HEK293T (cell line): ENCODE measurements around the gene ISX.

Experiments
- ARNT ChIP-seq: fragments of 450-650 bp; IDR thresholded peaks from 2 replicates; pipeline ENCODE4 v1.6.1; 2017; ENCODE audit warnings: mild to moderate bottlenecking
- FOXA1 ChIP-seq: fragments of 450-650 bp; IDR thresholded peaks from 2 replicates; pipeline ENCODE4 v1.6.1; 2016; ENCODE audit warnings: mild to moderate bottlenecking
- FOXK2 ChIP-seq: fragments of 450-650 bp; IDR thresholded peaks from 2 replicates; pipeline ENCODE4 v1.6.1; 2016; ENCODE audit warnings: mild to moderate bottlenecking
- HDGF ChIP-seq: fragments of 450-650 bp; IDR thresholded peaks from 2 replicates; pipeline ENCODE4 v1.6.1; 2017; ENCODE audit warnings: antibody characterized with exemption, borderline replicate concordance
- TARDBP ChIP-seq: fragments of 450-650 bp; IDR thresholded peaks from 2 replicates; pipeline ENCODE4 v1.6.1; 2016

DNA sequence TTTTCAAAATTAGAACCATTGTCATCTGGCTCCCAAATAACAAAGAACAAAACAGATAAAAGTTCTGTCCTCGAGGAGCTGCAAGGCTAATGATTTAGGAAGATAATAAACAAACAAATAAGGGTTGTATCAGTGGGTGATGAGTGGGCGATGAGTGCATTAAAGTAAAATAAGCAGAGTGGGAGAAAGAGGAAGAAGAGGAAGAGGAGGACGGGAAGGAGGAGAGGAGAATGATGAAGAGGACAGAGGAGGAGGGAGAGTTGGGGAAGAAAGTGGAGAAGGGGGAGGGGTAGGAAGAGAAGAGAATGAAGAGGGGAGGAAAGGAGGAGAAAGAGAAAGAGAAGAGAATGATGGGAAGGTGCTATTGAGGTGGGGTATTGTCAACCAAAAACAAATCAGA lies 33.4 kb upstream of the ISX start:
- no peak for TF ChIP-seq ARNT
- no peak for TF ChIP-seq TARDBP
- no peak for TF ChIP-seq HDGF
- no peak for TF ChIP-seq FOXK2
- TF ChIP-seq FOXA1, result no peak
